H1 (cell line): ENCODE data around the gene SRMS. TPM values are rescaled to one million over a fixed set of nuclear protein-coding genes. Genes with fewer than 3 reads are reported as not detected.

Source experiments
- CTCF ChIA-PET: fragments of 300-600 bp; sonication (Branson Sonifier 250); formaldehyde crosslinking; loops from one replicate; lab custom pipeline; 2021; ENCODE audit not compliant: partially characterized antibody; lab: Charles Lee
- POLR2A ChIA-PET: fragments of 300-600 bp; sonication (Branson Sonifier 250); formaldehyde crosslinking; loops from one replicate; lab custom pipeline; 2021; ENCODE audit warnings: inconsistent platforms; ENCODE audit not compliant: partially characterized antibody; lab: Charles Lee
- DNase-seq, 2 experiments: peaks; one replicate each; pipeline versions ENCODE4 v3.0.0 to v3.0.0-alpha.2; 2010 to 2022; ENCODE audit warnings: low spot score in 2 of 2, low read depth in 1 of 2, mixed read lengths in 1 of 2
- FAIRE-seq: peaks from 2 replicates; lab custom pipeline; 2011; peaks lifted over from hg19 to GRCh38; lab: Jason Lieb, UNC
- H2AFZ ChIP-seq: 2 replicates; pipeline ENCODE4 v1.8.1; 2012; ENCODE audit warnings: low read length, inconsistent platforms
- H2AK5ac ChIP-seq: 2 replicates; pipeline ENCODE4 v1.6.1; 2013; ENCODE audit warnings: low read depth, low read length
- H2BK120ac ChIP-seq: replicated peaks from 2 replicates; pipeline ENCODE3; 2013; ENCODE audit warnings: low read depth, low read length, inconsistent platforms
- H2BK12ac ChIP-seq: 2 replicates; pipeline ENCODE4 v1.6.1; 2013; ENCODE audit warnings: low read depth, low read length
- H2BK15ac ChIP-seq: 2 replicates; pipeline ENCODE4 v1.6.1; 2013; ENCODE audit warnings: low read length
- H2BK20ac ChIP-seq: 2 replicates; pipeline ENCODE4 v1.6.1; 2013; ENCODE audit warnings: low read length
- H2BK5ac ChIP-seq: 2 replicates; pipeline ENCODE4 v1.6.1; 2013; ENCODE audit warnings: low read depth, low read length
- H3K14ac ChIP-seq: 2 replicates; pipeline ENCODE4 v1.6.1; 2013; ENCODE audit warnings: inconsistent platforms; ENCODE audit not compliant: insufficient read length
- H3K18ac ChIP-seq: 2 replicates; pipeline ENCODE4 v1.6.1; 2013; ENCODE audit warnings: low read length; ENCODE audit errors: extremely low read depth
- H3K23ac ChIP-seq: 2 replicates; pipeline ENCODE4 v1.6.1; 2013; ENCODE audit warnings: inconsistent platforms; ENCODE audit not compliant: insufficient read length
- H3K23me2 ChIP-seq: 2 replicates; pipeline ENCODE4 v1.6.1; 2013; ENCODE audit warnings: low read depth, low read length
- H3K27ac ChIP-seq: 2 replicates; pipeline ENCODE4 v1.6.1; 2011; ENCODE audit warnings: low read depth, low read length, inconsistent platforms
- H3K27me3 ChIP-seq, 4 experiments: replicated peaks in 1 of 4; 1 replicate in 1 of 4; 2 replicates in 3 of 4; pipeline versions ENCODE4 v1.6.1 to v1.8.1; 2011 to 2013; ENCODE audit warnings: low read length in 3 of 4, mild to moderate bottlenecking in 3 of 4, inconsistent platforms in 2 of 4, mixed read lengths in 2 of 4, moderate library complexity in 1 of 4; ENCODE audit not compliant: control insufficient read depth in 3 of 4, insufficient read depth in 3 of 4; ENCODE audit errors: extremely low read depth in 1 of 4
- H3K36me3 ChIP-seq, 4 experiments: 2 replicates each; pipeline versions ENCODE4 v1.6.1 to v1.8.1; 2011 to 2013; ENCODE audit warnings: mild to moderate bottlenecking in 4 of 4, low read length in 3 of 4, moderate library complexity in 2 of 4, control low read depth in 1 of 4, inconsistent platforms in 1 of 4; ENCODE audit not compliant: insufficient read depth in 4 of 4, control insufficient read depth in 2 of 4
- H3K4ac ChIP-seq: replicated peaks from 2 replicates; pipeline ENCODE3; 2013; ENCODE audit warnings: low read length, low read depth, mixed read lengths, inconsistent platforms; ENCODE audit not compliant: insufficient read length
- H3K4me1 ChIP-seq, 4 experiments: replicated peaks in 1 of 4; 1 replicate in 1 of 4; 2 replicates in 3 of 4; pipeline versions ENCODE4 v1.6.1 to v1.8.1; 2011 to 2013; ENCODE audit warnings: low read length in 3 of 4, inconsistent platforms in 2 of 4, mixed read lengths in 1 of 4; ENCODE audit not compliant: insufficient read depth in 4 of 4, control insufficient read depth in 3 of 4
- H3K4me2 ChIP-seq, 2 experiments: 2 replicates each; pipeline versions ENCODE4 v1.6.1 to v1.8.1; 2011 to 2013; ENCODE audit warnings: low read depth in 2 of 2, low read length in 2 of 2, control low read depth in 1 of 2, inconsistent platforms in 1 of 2, mild to moderate bottlenecking in 1 of 2; ENCODE audit not compliant: insufficient read depth in 1 of 2
- H3K4me3 ChIP-seq, 4 experiments: fragments of 200-600, 300-600 bp in 1 of 4; sonication (generic), shearing (Covaris generic), sonication (Bioruptor Twin) in 1 of 4; 2 replicates each; pipeline versions ENCODE4 v1.5.1 to v1.8.1; 2011 to 2016; ENCODE audit warnings: low read length in 4 of 4, low read depth in 3 of 4, control low read depth in 2 of 4, inconsistent platforms in 2 of 4, mild to moderate bottlenecking in 2 of 4, mixed read lengths in 1 of 4, moderate library complexity in 1 of 4; ENCODE audit not compliant: insufficient read depth in 2 of 4; ENCODE audit errors: extremely low read depth in 1 of 4
- H3K56ac ChIP-seq: replicated peaks from 2 replicates; pipeline ENCODE3; 2013; ENCODE audit warnings: low read depth, mild to moderate bottlenecking, mixed read lengths, low read length, inconsistent platforms; ENCODE audit not compliant: insufficient read length
- H3K79me1 ChIP-seq: 2 replicates; pipeline ENCODE4 v1.6.1; 2013; ENCODE audit warnings: low read depth, low read length, control low read depth
- H3K79me2 ChIP-seq, 2 experiments: 2 replicates each; pipeline versions ENCODE4 v1.6.1 to v1.8.1; 2012 to 2013; ENCODE audit warnings: low read length in 2 of 2, mild to moderate bottlenecking in 2 of 2, inconsistent platforms in 1 of 2; ENCODE audit not compliant: insufficient read depth in 2 of 2, control insufficient read depth in 1 of 2
- H3K9ac ChIP-seq, 4 experiments: replicated peaks in 1 of 4; 1 replicate in 1 of 4; 2 replicates in 3 of 4; pipeline versions ENCODE4 v1.6.1 to v1.8.1; 2011 to 2013; ENCODE audit warnings: low read depth in 3 of 4, low read length in 3 of 4, control low read depth in 2 of 4, mild to moderate bottlenecking in 2 of 4, moderate library complexity in 2 of 4, inconsistent platforms in 1 of 4; ENCODE audit errors: extremely low read depth in 1 of 4
- H3K9me3 ChIP-seq, 2 experiments: 2 replicates each; pipeline versions ENCODE4 v1.6.1 to v1.8.1; 2012 to 2013; ENCODE audit warnings: mild to moderate bottlenecking in 2 of 2, moderate library complexity in 2 of 2, control low read depth in 1 of 2, inconsistent platforms in 1 of 2, low read depth in 1 of 2, low read length in 1 of 2, mixed read lengths in 1 of 2; ENCODE audit not compliant: insufficient read depth in 2 of 2
- H4K20me1 ChIP-seq, 2 experiments: replicated peaks in 1 of 2; 2 replicates each; pipeline versions ENCODE3 to v1.8.1; 2011 to 2013; ENCODE audit warnings: inconsistent platforms in 2 of 2, low read length in 2 of 2, mild to moderate bottlenecking in 1 of 2; ENCODE audit not compliant: insufficient read depth in 2 of 2, control insufficient read depth in 1 of 2
- H4K5ac ChIP-seq: 2 replicates; pipeline ENCODE4 v1.6.1; 2013; ENCODE audit warnings: low read length, low read depth, mixed read lengths, inconsistent platforms; ENCODE audit not compliant: insufficient read length
- H4K8ac ChIP-seq: 2 replicates; pipeline ENCODE4 v1.8.0; 2013; ENCODE audit warnings: mild to moderate bottlenecking, moderate library complexity, low read length, inconsistent platforms; ENCODE audit not compliant: insufficient read depth; ENCODE audit errors: extremely low read depth
- H4K91ac ChIP-seq: replicated peaks from 2 replicates; pipeline ENCODE3; 2013; ENCODE audit warnings: low read length, mixed read lengths, inconsistent platforms; ENCODE audit not compliant: insufficient read length
- CEBPB ChIP-seq: IDR thresholded peaks from 2 replicates; pipeline ENCODE4 v1.6.1; 2012; ENCODE audit warnings: low read depth, low read length
- CHD2 ChIP-seq: IDR thresholded peaks from 2 replicates; pipeline ENCODE4 v1.6.1; 2012; ENCODE audit warnings: low read length, improper control_type of control experiment
- CREB1 ChIP-seq: IDR thresholded peaks from 2 replicates; pipeline ENCODE4 v1.6.1; 2012; ENCODE audit warnings: inconsistent platforms
- FOSL1 ChIP-seq: IDR thresholded peaks from 2 replicates; pipeline ENCODE4 v1.6.1; 2011; ENCODE audit warnings: mild to moderate bottlenecking, low read depth, low read length, moderate library complexity; ENCODE audit not compliant: insufficient read depth
- GTF2F1 ChIP-seq: IDR thresholded peaks from 2 replicates; pipeline ENCODE4 v1.6.1; 2012; ENCODE audit warnings: low read depth, low read length, improper control_type of control experiment, borderline replicate concordance
- HDAC2 ChIP-seq, 2 experiments: fragments of 300-600 bp in 1 of 2; sonication (generic) in 1 of 2; IDR thresholded peaks; 2 replicates each; pipeline ENCODE4 v1.6.1; 2011 to 2012; ENCODE audit warnings: low read depth in 2 of 2, low read length in 2 of 2, mild to moderate bottlenecking in 2 of 2, moderate library complexity in 2 of 2, borderline replicate concordance in 1 of 2, inconsistent platforms in 1 of 2
- POU5F1 ChIP-seq: IDR thresholded peaks from 2 replicates; pipeline ENCODE4 v1.6.1; 2011; ENCODE audit warnings: low read depth, mild to moderate bottlenecking, low read length, moderate library complexity
- RAD21 ChIP-seq, 2 experiments: IDR thresholded peaks in 1 of 2; conservative IDR thresholded peaks in 1 of 2; 2 replicates each; pipeline ENCODE4 v1.6.1; 2011; ENCODE audit warnings: low read depth in 2 of 2, low read length in 2 of 2, improper control_type of control experiment in 1 of 2, inconsistent platforms in 1 of 2, mild to moderate bottlenecking in 1 of 2, moderate library complexity in 1 of 2
- SP1 ChIP-seq: IDR thresholded peaks from 2 replicates; pipeline ENCODE4 v1.6.1; 2011; ENCODE audit warnings: low read depth, low read length
- ZNF274 ChIP-seq: IDR thresholded peaks from 2 replicates; pipeline ENCODE4 v1.7.0; 2012; ENCODE audit warnings: low read length, borderline replicate concordance; ENCODE audit errors: extremely low read depth
- WGBS, 2 experiments: shearing (Covaris generic) in 1 of 2; methylation state at CpG; one replicate each; pipeline versions ENCODE4 v1.1.6 to v1.1.7; 2013 to 2015; ENCODE audit warnings: low lambda C conversion rate in 2 of 2, mixed read lengths in 2 of 2, inconsistent platforms in 1 of 2, low coverage in 1 of 2, missing lambda C conversion rate in 1 of 2; ENCODE audit not compliant: insufficient replicate concordance in 2 of 2, insufficient coverage in 1 of 2, insufficient read length in 1 of 2; ENCODE audit errors: extremely low coverage in 1 of 2, missing lambda C conversion rate in 1 of 2; 5-methylcytosine and 5-hydroxymethylcytosine counted together
- polyA plus RNA-seq, 7 experiments: library from polyadenylated mRNA; depleted of rRNA in 3 of 7; stranded (reverse) in 5 of 7; unstranded in 2 of 7; fragments of >200 nt in 5 of 7; fragments of 200-250 nt in 2 of 7; gene quantifications; 1 replicate in 5 of 7; 2 replicates in 1 of 7; 4 replicates in 1 of 7; pipeline versions ENCODE4 v1.2.1 to v1.2.3, GENCODE V29; 2011 to 2013; ENCODE audit warnings: missing spikeins in 2 of 7, mixed read lengths in 2 of 7
- total RNA-seq: library from RNA; stranded (reverse); fragmentation: NEBNext Ultra II Directional; extraction: Animal tissue kit (Norgen Biotek cat#: 25700); gene quantifications from 2 replicates; pipeline ENCODE4 v1.2.1, GENCODE V29; 2021
- TF ChIP-seq, protein P1 (sequence below): IDR thresholded peaks from 2 replicates; pipeline ENCODE4 v1.6.1; 2012; ENCODE audit warnings: low read length, inconsistent platforms

The SRMS gene
- total and polyA plus RNA-seq, 2 of the 8 experiments (the other 6 are each of a cell fraction or from before 2014, with no cell fraction given), result 0.39 to 0.76 TPM

DNA sequence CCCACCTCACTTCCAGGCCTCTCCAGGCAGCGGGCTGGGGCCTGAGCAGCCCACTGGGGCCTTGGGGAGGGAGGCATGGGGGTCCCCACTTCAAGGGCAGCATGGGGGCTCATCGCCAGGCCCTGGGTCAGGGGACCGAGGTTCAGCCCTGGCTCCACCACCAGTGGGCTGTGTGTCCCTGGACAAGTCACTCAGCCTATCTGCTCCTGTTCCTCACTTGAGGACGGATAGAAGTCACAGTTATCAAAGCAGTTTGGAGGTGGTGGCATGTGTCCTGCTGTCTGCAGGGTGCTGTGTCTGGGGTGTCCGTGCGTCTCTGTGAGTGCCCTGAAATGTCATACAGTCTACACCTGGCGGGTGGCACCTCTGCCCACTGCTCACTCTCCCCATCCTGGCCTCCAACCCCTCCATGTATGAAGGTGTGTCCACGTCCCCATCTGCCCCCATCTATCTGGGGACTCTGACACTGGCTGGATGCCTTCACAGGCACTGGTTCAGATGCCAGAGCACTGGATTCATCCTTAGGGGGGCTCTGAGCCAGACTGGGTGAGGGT lies 52.3 kb downstream of the SRMS start:
- ChIA-PET POLR2A (interaction anchor here (2.2 to 2.4 kb wide), 2 partner anchors 26 kb away, joined by 6 to 22 read pairs; partner anchors contain the start of gene PPDPF), CTCF (interaction anchor here (1.1 to 3.4 kb wide), 22 partner anchors 8 to 198 kb away, joined by 3 to 39 read pairs (median 8); partner anchors contain the start of genes PPDPF and PTK6)
- H2BK120ac ChIP-seq, result no peak overlapping the region
- no peak overlapping the region for H3K14ac ChIP-seq
- no peak overlapping the region for H3K9ac ChIP-seq
- no peak for FAIRE-seq
- H3K79me1 ChIP-seq, result no peaks in the 10 kb centered on the region
- no peaks in the 10 kb centered on the region for H3K9me3 ChIP-seq
- DNase-seq, result no peak
- no peak overlapping the region for H3K4me3 ChIP-seq
- peaks cover 11 to 37% (median 35%) of the 10 kb centered on the region in 4 experiments for H3K27me3 ChIP-seq
- H2AFZ ChIP-seq, result no peak overlapping the region
- 92% methylated on average over 8 of the region's 8 CpGs; no CpG with 5 or more reads in 1 of the 2 experiments for WGBS, 2 experiments
- no peak overlapping the region for H2AK5ac ChIP-seq
- H3K4me1 ChIP-seq, result peaks cover 0 to 23% (median 12%) of the 10 kb centered on the region in 4 experiments; a peak in 6 of 7 replicates
- H3K23ac ChIP-seq, result no peak overlapping the region
- no peak overlapping the region for H2BK5ac ChIP-seq
- H3K23me2 ChIP-seq, result peaks cover 18% of the 10 kb centered on the region; the same call in 1 of the 2 replicates
- H3K36me3 ChIP-seq, result peaks cover 0 to 8% (median 1%) of the 10 kb centered on the region in 4 experiments; a peak in 5 of 8 replicates
- no peak overlapping the region for H3K4me2 ChIP-seq
- no peak overlapping the region for H2BK20ac ChIP-seq
- H3K4ac ChIP-seq, result peak overlapping the region; percentile 69
- H3K18ac ChIP-seq, result no peak overlapping the region
- H4K5ac ChIP-seq, result no peak overlapping the region
- no peak overlapping the region for H3K56ac ChIP-seq
- H2BK15ac ChIP-seq, result no peak overlapping the region
- H3K79me2 ChIP-seq, result no peaks in the 10 kb centered on the region
- H3K27ac ChIP-seq, result no peak overlapping the region
- H2BK12ac ChIP-seq, result no peak overlapping the region
- peaks cover 0 to 10% of the 10 kb centered on the region in 2 experiments for H4K20me1 ChIP-seq
- H4K91ac ChIP-seq, result no peak overlapping the region
- H4K8ac ChIP-seq, result no peak overlapping the region
- TF ChIP-seq CHD2 (no peak), SP1 (no peak), RAD21 (IDR thresholded peaks at IDR 0.05 in 1 of 2, conservative IDR thresholded peaks at IDR 0.05 in 1 of 2; ENCODE audit: low read depth in 2 of 2, low read length in 2 of 2) (no peak), GTF2F1 (no peak), CEBPB (no peak), CREB1 (no peak), FOSL1 (no peak), HDAC2 (IDR thresholded peaks at IDR 0.05; ENCODE audit: borderline replicate concordance in 1 of 2, low read depth in 2 of 2, low read length in 2 of 2) (no peak), ZNF274 (no peak), POU5F1 (no peak)
- TF ChIP-seq, protein P1, sequence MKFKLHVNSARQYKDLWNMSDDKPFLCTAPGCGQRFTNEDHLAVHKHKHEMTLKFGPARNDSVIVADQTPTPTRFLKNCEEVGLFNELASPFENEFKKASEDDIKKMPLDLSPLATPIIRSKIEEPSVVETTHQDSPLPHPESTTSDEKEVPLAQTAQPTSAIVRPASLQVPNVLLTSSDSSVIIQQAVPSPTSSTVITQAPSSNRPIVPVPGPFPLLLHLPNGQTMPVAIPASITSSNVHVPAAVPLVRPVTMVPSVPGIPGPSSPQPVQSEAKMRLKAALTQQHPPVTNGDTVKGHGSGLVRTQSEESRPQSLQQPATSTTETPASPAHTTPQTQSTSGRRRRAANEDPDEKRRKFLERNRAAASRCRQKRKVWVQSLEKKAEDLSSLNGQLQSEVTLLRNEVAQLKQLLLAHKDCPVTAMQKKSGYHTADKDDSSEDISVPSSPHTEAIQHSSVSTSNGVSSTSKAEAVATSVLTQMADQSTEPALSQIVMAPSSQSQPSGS, result no peak
